ENCODE results near the gene TMEM205. TPM values are rescaled to one million over a fixed set of nuclear protein-coding genes. Genes with fewer than 3 reads are reported as not detected.

Gene TMEM205
- total RNA-seq, 4 donors from 2014 or later, result 266 to 1,029 (median 650) TPM

DNA sequence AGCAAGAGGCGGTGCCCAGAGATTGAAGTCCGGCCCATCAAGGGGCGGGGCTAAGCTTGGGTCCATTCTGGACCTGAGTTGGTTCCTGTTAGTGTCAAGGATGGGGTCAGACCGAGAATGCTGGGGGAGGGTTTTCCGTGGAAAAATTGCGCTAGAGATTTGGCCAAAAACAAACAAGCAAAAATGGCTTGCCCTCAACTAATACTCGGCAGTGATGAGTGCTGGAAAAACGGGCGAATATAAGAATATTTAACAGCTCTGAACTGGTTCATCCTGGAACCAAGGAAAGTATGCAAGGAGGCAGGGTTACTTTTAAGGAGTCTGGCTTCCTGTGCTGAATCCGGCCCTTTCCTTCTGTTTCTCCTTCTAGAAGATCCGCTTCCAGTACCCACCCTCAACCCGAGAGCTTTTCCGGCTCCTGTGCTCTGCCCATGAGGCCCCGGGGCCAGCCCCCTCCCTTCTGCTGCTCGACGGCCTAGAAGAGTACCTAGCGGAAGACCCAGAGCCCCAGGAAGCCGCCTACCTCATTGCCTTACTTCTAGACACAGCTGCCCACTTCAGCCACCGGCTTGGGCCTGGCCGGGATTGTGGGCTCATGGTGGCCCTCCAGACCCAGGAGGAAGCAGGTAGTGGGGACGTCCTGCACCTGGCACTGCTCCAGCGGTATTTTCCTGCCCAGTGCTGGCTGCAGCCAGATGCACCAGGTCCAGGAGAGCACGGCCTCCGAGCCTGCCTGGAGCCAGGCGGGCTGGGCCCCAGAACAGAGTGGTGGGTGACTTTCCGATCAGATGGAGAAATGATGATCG, 29.3 kb upstream of the TMEM205 start:
- Histone ChIP-seq H3K4me3 (replicated peaks in 1 of 3) (peak overlapping the region in 2 of 3 donors; percentile 4 to 59), H3K4me1 (peaks cover 22 to 48% of the 10 kb centered on the region in 2 donors), H3K27me3 (no peaks in the 10 kb centered on the region), H3K9me3 (no peaks in the 10 kb centered on the region), H3K36me3 (no peaks in the 10 kb centered on the region), H3K27ac (peak overlapping the region; percentile 84 to 92 (median 89))
- intact Hi-C loops (cut with DNase I), result no loop called here
- TF ChIP-seq POLR2A (IDR thresholded peaks at IDR 0.05) (peak in 1 of 2 donors; percentile 79), CTCF (IDR thresholded peaks at IDR 0.05) (no peak)
- peak; percentile 66 to 68 for DNase-seq
- WGBS, 2 donors, result 9 to 11% methylated on average over 17 to 22 of the region's 27 CpGs

DNA sequence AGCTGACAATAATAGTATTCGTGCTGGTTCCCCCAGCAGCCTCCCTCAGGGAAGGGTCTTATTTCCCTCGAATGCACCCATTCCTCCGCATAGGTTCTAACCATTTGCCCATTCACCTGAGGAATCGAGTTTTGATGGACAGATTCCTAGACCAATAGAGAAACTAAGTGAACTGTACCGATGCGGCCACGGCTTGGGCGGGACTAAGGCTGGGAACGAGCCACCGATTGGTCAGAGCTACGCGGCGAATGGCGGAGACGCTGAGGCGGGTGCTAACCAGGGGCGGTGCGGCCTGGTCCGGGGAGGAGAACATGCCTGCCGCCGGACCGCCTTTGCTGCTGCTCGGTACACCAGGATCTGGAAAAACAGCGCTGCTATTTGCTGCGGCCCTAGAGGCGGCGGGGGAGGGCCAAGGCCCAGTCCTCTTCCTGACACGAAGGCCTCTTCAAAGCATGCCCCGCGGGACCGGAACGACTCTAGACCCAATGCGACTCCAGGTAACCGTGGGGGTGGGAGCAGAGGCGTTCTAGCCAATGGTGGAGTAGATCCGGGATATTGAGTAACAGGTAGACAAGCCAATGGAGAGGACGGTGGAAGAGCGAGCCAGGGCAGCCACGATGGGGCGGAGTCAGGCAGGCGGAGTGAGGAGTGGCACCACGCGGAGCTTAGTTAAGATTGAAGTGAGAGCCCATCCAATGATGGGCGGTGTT, 28.5 kb upstream of the TMEM205 start, which contains the start of gene SWSAP1:
SWSAP1 (plus strand) TSS at position 234 of the 710 bp plus-strand sequence; CDS start at position 249, 15 bp downstream.
- H3K36me3 ChIP-seq, result no peaks in the 10 kb centered on the region
- H3K9me3 ChIP-seq, result no peaks in the 10 kb centered on the region
- peak within 1 kb of the TSS; percentile 89 to 95 (median 92) for H3K27ac ChIP-seq
- no peak for TF ChIP-seq CTCF (IDR thresholded peaks at IDR 0.05)
- peak in 1 of 2 donors; percentile 62 for TF ChIP-seq POLR2A (IDR thresholded peaks at IDR 0.05)
- H3K27me3 ChIP-seq, result no peaks in the 10 kb centered on the region
- H3K4me3 ChIP-seq (replicated peaks in 1 of 3), result peak within 1 kb of the TSS; percentile 4 to 59 (median 29)
- 0 to 1% methylated on average over 37 of the region's 44 CpGs for WGBS, 2 donors
- peaks cover 22 to 41% of the 10 kb centered on the region in 2 donors for H3K4me1 ChIP-seq
- intact Hi-C loops (cut with DNase I), result no loop called here
- peak; percentile 99 for DNase-seq

- DNase-seq, result no peak
- no peaks in the 10 kb centered on the region for H3K9me3 ChIP-seq
- H3K27ac ChIP-seq, result peak overlapping the region in 2 of 3 donors; percentile 89 to 95
- TF ChIP-seq CTCF (IDR thresholded peaks at IDR 0.05) (no peak), POLR2A (IDR thresholded peaks at IDR 0.05) (no peak)
- 43 to 45% methylated on average over 11 of the region's 11 CpGs for WGBS, 2 donors
- intact Hi-C loops (cut with DNase I), result no loop called here
- H3K27me3 ChIP-seq, result no peaks in the 10 kb centered on the region
- H3K36me3 ChIP-seq, result no peaks in the 10 kb centered on the region
- H3K4me1 ChIP-seq, result peaks cover 22 to 41% of the 10 kb centered on the region in 2 donors
- peak overlapping the region in 1 of 3 donors; percentile 59 for H3K4me3 ChIP-seq (replicated peaks in 1 of 3)
These were observed 27.9 kb upstream of the TMEM205 start for GRCh38 chr19:11373885-11374432.

- intact Hi-C loops (cut with DNase I), result no loop called here
- peak; percentile 55 to 62 for DNase-seq
These were observed 27.3 kb upstream of the TMEM205 start for GRCh38 chr19:11373166-11373884.

More at GRCh38 chr19:11373166-11373884, 27.3 kb upstream of the TMEM205 start:
- no peaks in the 10 kb centered on the region for H3K27me3 ChIP-seq
- H3K27ac ChIP-seq, result no peak overlapping the region
- 48 to 58% methylated on average over 10 of the region's 10 CpGs for WGBS, 2 donors
- H3K36me3 ChIP-seq, result no peaks in the 10 kb centered on the region
- H3K4me3 ChIP-seq (replicated peaks in 1 of 3), result no peak overlapping the region
- no peaks in the 10 kb centered on the region for H3K9me3 ChIP-seq
- peaks cover 22 to 35% of the 10 kb centered on the region in 2 donors for H3K4me1 ChIP-seq
- TF ChIP-seq POLR2A (IDR thresholded peaks at IDR 0.05) (no peak), CTCF (IDR thresholded peaks at IDR 0.05) (no peak)

Data from thyroid gland (tissue), 4 donors.